IMR-90 (cell line): ENCODE measurements around the gene CTNNA2. TPM values are rescaled to one million over a fixed set of nuclear protein-coding genes. Genes with fewer than 3 reads are reported as not detected.

Experiments
- ATAC-seq: fragments of 200-7000 bp; cut with Tn5 transposase; 2 replicates; pipeline ENCODE4 v1.9.1; 2020; ENCODE audit warnings: low read depth, mild to moderate bottlenecking, moderate library complexity
- BruUV-seq: library from RNA; stranded (reverse); fragments of 400-500 nt; replicated peaks from 2 replicates; lab custom pipeline; 2021; lab: Mats Ljungman, UMichigan
- CTCF ChIA-PET: fragments of 300-600 bp; formaldehyde crosslinking; extraction: SDS; loops from one replicate; lab custom pipeline; 2021; ENCODE audit warnings: antibody characterized with exemption; lab: Yijun Ruan, JAX
- POLR2A ChIA-PET: fragments of 300-600 bp; sonication (Branson Sonifier 250); formaldehyde crosslinking; loops from one replicate; lab custom pipeline; 2022; ENCODE audit warnings: antibody characterized with exemption; ENCODE audit not compliant: unreplicated experiment; lab: Charles Lee
- DNase-seq: peaks from one replicate; pipeline ENCODE4 v3.0.0; 2013
- H2AFZ ChIP-seq: replicated peaks from 2 replicates; pipeline ENCODE3; 2013; ENCODE audit warnings: low read length, mild to moderate bottlenecking; ENCODE audit not compliant: poor library complexity
- H2AK5ac ChIP-seq: 2 replicates; pipeline ENCODE4 v1.6.1; 2013; ENCODE audit warnings: low read depth, low read length, inconsistent platforms
- H2AK9ac ChIP-seq: replicated peaks from 2 replicates; pipeline ENCODE3; 2013; ENCODE audit warnings: mild to moderate bottlenecking, low read depth, low read length, moderate library complexity; ENCODE audit not compliant: poor library complexity
- H2BK120ac ChIP-seq: 2 replicates; pipeline ENCODE4 v1.6.1; 2013; ENCODE audit warnings: low read depth, low read length, inconsistent platforms
- H2BK15ac ChIP-seq: 3 replicates; pipeline ENCODE4 v1.6.1; 2013; ENCODE audit warnings: low read depth, low read length, inconsistent platforms
- H2BK20ac ChIP-seq: 2 replicates; pipeline ENCODE4 v1.6.1; 2013; ENCODE audit warnings: low read depth, mild to moderate bottlenecking, inconsistent platforms, low read length, moderate library complexity
- H2BK5ac ChIP-seq: 2 replicates; pipeline ENCODE4 v1.6.1; 2013; ENCODE audit warnings: mild to moderate bottlenecking, low read depth, low read length, inconsistent platforms; ENCODE audit not compliant: poor library complexity, severe bottlenecking
- H3K14ac ChIP-seq: replicated peaks from 2 replicates; pipeline ENCODE4 v1.6.1; 2013; ENCODE audit warnings: low read depth, low read length, inconsistent platforms
- H3K18ac ChIP-seq: 2 replicates; pipeline ENCODE4 v1.6.1; 2013; ENCODE audit warnings: low read depth, low read length, control low read depth
- H3K23ac ChIP-seq: 2 replicates; pipeline ENCODE4 v1.6.1; 2013; ENCODE audit warnings: low read depth, low read length, inconsistent platforms
- H3K27ac ChIP-seq: 2 replicates; pipeline ENCODE4 v1.5.1; 2013; ENCODE audit warnings: mild to moderate bottlenecking, control low read depth, low read length; ENCODE audit not compliant: insufficient read depth
- H3K27me3 ChIP-seq: 2 replicates; pipeline ENCODE4 v1.6.1; 2013; ENCODE audit warnings: low read length; ENCODE audit not compliant: control insufficient read depth, insufficient read depth
- H3K36me3 ChIP-seq: 2 replicates; pipeline ENCODE4 v1.6.1; 2013; ENCODE audit warnings: low read length, mixed read lengths; ENCODE audit not compliant: control insufficient read depth, insufficient read depth
- H3K4ac ChIP-seq: 2 replicates; pipeline ENCODE4 v1.6.1; 2013; ENCODE audit warnings: low read depth, low read length, inconsistent platforms
- H3K4me1 ChIP-seq: 2 replicates; pipeline ENCODE4 v1.6.1; 2013; ENCODE audit warnings: low read length, mixed read lengths; ENCODE audit not compliant: control insufficient read depth, insufficient read depth
- H3K4me2 ChIP-seq: 2 replicates; pipeline ENCODE4 v1.6.1; 2013; ENCODE audit warnings: low read depth, mild to moderate bottlenecking, control low read depth, low read length, moderate library complexity
- H3K4me3 ChIP-seq: 2 replicates; pipeline ENCODE4 v1.5.1; 2013; ENCODE audit warnings: low read depth, mild to moderate bottlenecking, control low read depth, low read length, moderate library complexity; ENCODE audit not compliant: insufficient read depth
- H3K56ac ChIP-seq: 2 replicates; pipeline ENCODE4 v1.6.1; 2013; ENCODE audit warnings: low read length, inconsistent platforms; ENCODE audit not compliant: insufficient read depth; ENCODE audit errors: extremely low read depth
- H3K79me1 ChIP-seq, 2 experiments: 2 replicates each; pipeline ENCODE4 v1.6.1; 2013; ENCODE audit warnings: low read length in 2 of 2, inconsistent platforms in 1 of 2, low read depth in 1 of 2
- H3K9ac ChIP-seq: 2 replicates; pipeline ENCODE4 v1.6.1; 2013; ENCODE audit warnings: low read depth, low read length, control low read depth
- H3K9me1 ChIP-seq: 2 replicates; pipeline ENCODE4 v1.6.1; 2013; ENCODE audit warnings: low read length, inconsistent platforms; ENCODE audit not compliant: insufficient read depth
- H3K9me3 ChIP-seq: 2 replicates; pipeline ENCODE4 v1.6.1; 2013; ENCODE audit warnings: low read length; ENCODE audit not compliant: control insufficient read depth, insufficient read depth
- H4K20me1 ChIP-seq: 2 replicates; pipeline ENCODE4 v1.6.1; 2013; ENCODE audit warnings: low read length, inconsistent platforms; ENCODE audit not compliant: insufficient read depth
- H4K5ac ChIP-seq: 2 replicates; pipeline ENCODE4 v1.6.1; 2013; ENCODE audit warnings: mild to moderate bottlenecking, low read depth, low read length, control low read depth
- H4K8ac ChIP-seq, 2 experiments: 2 replicates each; pipeline ENCODE4 v1.6.1; 2013; ENCODE audit warnings: low read depth in 2 of 2, low read length in 2 of 2, control low read depth in 1 of 2, inconsistent platforms in 1 of 2
- H4K91ac ChIP-seq: 2 replicates; pipeline ENCODE4 v1.6.1; 2013; ENCODE audit warnings: low read depth, low read length, inconsistent platforms; ENCODE audit not compliant: insufficient read depth
- CEBPB ChIP-seq: IDR thresholded peaks from 2 replicates; pipeline ENCODE4 v1.6.1; 2012; ENCODE audit warnings: low read depth, low read length, improper control_type of control experiment
- MAFK ChIP-seq: IDR thresholded peaks from 2 replicates; pipeline ENCODE4 v1.6.1; 2012; ENCODE audit warnings: low read depth, low read length, improper control_type of control experiment
- MAZ ChIP-seq: IDR thresholded peaks from 2 replicates; pipeline ENCODE4 v1.6.1; 2012; ENCODE audit warnings: low read depth, mild to moderate bottlenecking, low read length, improper control_type of control experiment, moderate library complexity, borderline replicate concordance
- RCOR1 ChIP-seq: IDR thresholded peaks from 2 replicates; pipeline ENCODE4 v1.6.1; 2012; ENCODE audit warnings: mild to moderate bottlenecking, low read length, improper control_type of control experiment; ENCODE audit not compliant: insufficient replicate concordance
- WGBS, 2 experiments: methylation state at CpG; one replicate each; pipeline versions ENCODE4 v1.1.5 to v1.1.7; 2013; ENCODE audit warnings: missing lambda C conversion rate in 2 of 2; ENCODE audit not compliant: insufficient read length in 1 of 2; ENCODE audit errors: extremely low coverage in 2 of 2; 5-methylcytosine and 5-hydroxymethylcytosine counted together
- dilution Hi-C: fragments of 300-500 bp; cut with HindIII; formaldehyde crosslinking; loops from one replicate; pipeline ENCODE4 v1.14.3; 2018; ENCODE audit warnings: low sequenced_read_pairs; ENCODE audit not compliant: unreplicated experiment
- in situ Hi-C: fragments of 300-500 bp; cut with MboI; formaldehyde crosslinking; loops from 3 replicates; pipeline ENCODE4 v1.14.3; 2019; ENCODE audit warnings: low sequenced_read_pairs, inconsistent platforms, mixed read lengths
- intact Hi-C: fragments of 100-400 bp; cut with micrococcal nuclease; formaldehyde crosslinking; loops from 2 replicates; pipeline ENCODE4 v1.10.0; 2022
- polyA plus RNA-seq, 3 experiments: library from polyadenylated mRNA; depleted of rRNA; stranded (reverse); fragments of >200 nt; gene quantifications; 2 replicates each; pipeline ENCODE4 v1.2.3, GENCODE V29; 2012; ENCODE audit warnings: low replicate concordance in 1 of 3
- total RNA-seq: library from RNA; depleted of rRNA; stranded (reverse); fragments of >200 nt; gene quantifications from 2 replicates; pipeline ENCODE4 v1.2.3, GENCODE V29; 2012

Gene CTNNA2
- total and polyA plus RNA-seq, 2 of the 4 experiments (the other 2 are of a cell fraction), result not detected

DNA sequence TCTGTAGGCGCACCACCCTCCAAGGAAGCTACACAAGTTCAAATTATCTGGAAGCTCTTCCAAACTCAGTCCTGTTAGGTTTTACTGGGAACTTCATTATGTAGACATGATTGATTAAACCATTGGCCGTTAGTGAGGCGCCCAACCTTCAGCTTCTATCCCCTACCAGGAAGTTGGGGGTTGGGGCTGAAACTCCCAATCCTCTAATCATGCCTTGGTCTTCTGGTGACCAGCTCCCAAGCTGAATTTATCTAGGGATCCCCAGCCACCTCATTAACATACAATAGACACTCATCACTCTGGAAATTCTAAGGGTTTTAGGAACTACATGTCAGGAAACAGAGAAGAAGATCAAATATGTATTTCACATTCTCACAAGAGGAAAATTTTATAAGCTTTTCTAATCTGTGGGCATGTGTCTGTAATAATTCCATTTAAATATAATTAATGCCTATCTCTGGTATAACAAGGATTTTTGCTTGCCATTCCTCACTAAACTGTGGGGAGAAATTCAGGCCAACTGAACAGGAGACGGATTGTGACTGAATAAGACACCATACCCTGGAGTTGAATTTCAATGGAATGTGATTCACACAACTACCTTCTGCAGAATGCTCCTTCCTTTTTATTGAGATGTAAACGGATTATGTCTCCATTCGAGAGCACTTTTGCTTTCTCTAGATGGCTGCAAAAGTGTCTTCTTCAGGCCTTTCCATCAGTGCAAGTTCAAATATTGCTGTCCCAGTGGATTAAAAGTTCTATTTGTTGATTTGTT is 463.1 kb downstream of the CTNNA2 start:
- H2AFZ ChIP-seq, result no peak overlapping the region
- H3K9me1 ChIP-seq, result no peaks in the 10 kb centered on the region
- no peak overlapping the region for H4K8ac ChIP-seq
- no peak overlapping the region for H3K23ac ChIP-seq
- POLR2A ChIA-PET, result no interaction called here
- H3K27me3 ChIP-seq, result no peaks in the 10 kb centered on the region
- H3K9me3 ChIP-seq, result no peaks in the 10 kb centered on the region
- CTCF ChIA-PET, result interaction anchor here (0.6 to 1.5 kb wide), 2 partner anchors 12 to 22 kb away, joined by 3 to 4 read pairs; no protein-coding TSS in a partner anchor
- no peak overlapping the region for H3K27ac ChIP-seq
- no peak overlapping the region for H3K9ac ChIP-seq
- TF ChIP-seq MAZ, result no peak
- TF ChIP-seq CEBPB, result no peak
- TF ChIP-seq MAFK, result no peak
- no peak for TF ChIP-seq RCOR1
- DNase-seq, result no peak
- H2AK5ac ChIP-seq, result no peak overlapping the region
- in situ Hi-C loops (no loop called here), intact Hi-C loops (no loop called here), dilution Hi-C loops (no loop called here)
- H3K14ac ChIP-seq, result no peak overlapping the region
- H4K5ac ChIP-seq, result no peak overlapping the region
- H3K4me3 ChIP-seq, result no peak overlapping the region
- no peak overlapping the region for H2BK5ac ChIP-seq
- no peak overlapping the region for H3K56ac ChIP-seq
- no peak overlapping the region for H2AK9ac ChIP-seq
- no peak for ATAC-seq
- no peak overlapping the region for H2BK120ac ChIP-seq
- H3K18ac ChIP-seq, result no peak overlapping the region
- peaks cover 2% of the 10 kb centered on the region for H3K4me1 ChIP-seq
- no peaks in the 10 kb centered on the region for H4K20me1 ChIP-seq
- H3K36me3 ChIP-seq, result no peaks in the 10 kb centered on the region
- no CpG with 5 or more reads among the region's 6 CpGs for WGBS, 2 experiments
- H3K4me2 ChIP-seq, result no peak overlapping the region
- H4K91ac ChIP-seq, result no peak overlapping the region
- H3K79me1 ChIP-seq, result no peaks in the 10 kb centered on the region
- no peak overlapping the region for H2BK15ac ChIP-seq
- H2BK20ac ChIP-seq, result no peak overlapping the region
- no peak overlapping the region for H3K4ac ChIP-seq
- no TSS peak for BruUV-seq
